OCI-M2 (cell line): ENCODE results near the gene CTSD.

ENCODE experiments used
- DNase-seq: peaks from one replicate; lab custom pipeline; 2025; ENCODE audit not compliant: unreplicated experiment; lab: John Stamatoyannopoulos, UW

The CTSD gene

DNA sequence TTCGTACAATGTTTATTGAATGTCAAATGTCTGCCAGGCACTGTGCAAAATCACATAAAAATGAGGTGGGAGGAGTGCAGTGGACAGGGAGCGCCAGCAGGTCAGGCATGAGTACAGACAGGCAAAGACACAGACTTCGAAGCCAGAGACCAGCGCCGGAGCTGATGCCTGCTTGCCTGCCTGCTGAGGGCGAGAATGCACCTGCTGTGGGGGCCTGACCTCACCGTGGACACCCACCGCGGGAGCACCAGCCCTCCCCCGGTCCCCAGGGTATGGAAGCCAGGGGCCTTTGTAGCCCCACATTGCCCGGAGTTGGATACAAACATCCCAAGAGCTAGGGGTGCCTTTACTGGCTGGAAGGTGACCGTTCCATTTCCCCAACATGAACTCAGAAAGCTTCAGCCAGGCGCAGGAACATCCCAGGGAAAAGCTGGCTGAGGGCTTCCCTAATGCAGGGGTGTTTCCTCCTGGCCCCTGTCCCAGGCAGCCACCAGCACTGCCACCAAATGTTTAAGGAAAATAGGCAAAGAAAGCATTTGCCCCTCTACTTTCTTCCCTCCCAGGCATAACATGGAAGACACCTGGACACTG is 31.2 kb downstream of the CTSD start:
- no peak for DNase-seq

DNA sequence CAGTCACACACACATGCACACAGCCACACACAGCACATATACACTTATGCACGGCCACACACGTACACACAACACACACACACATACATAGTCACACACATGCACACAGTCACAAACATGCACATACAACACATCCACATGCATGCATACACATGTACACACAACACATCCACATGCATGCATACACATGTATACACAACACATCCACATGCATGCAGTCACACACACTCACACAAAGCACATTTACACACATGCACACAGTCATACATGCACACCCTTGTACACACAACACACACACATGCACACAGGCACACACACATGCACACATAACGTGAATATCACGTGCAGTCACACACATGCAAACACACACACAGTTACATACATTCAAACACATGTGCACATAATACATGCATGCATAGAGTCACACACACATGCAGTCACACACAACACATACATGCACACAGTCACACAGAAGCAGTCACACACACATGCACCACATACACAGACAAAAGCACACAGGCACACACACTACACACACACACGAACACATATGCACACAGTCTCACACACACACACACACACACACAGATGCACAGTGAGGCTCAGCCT is 32.2 kb downstream of the CTSD start:
- DNase-seq: no peak

DNA sequence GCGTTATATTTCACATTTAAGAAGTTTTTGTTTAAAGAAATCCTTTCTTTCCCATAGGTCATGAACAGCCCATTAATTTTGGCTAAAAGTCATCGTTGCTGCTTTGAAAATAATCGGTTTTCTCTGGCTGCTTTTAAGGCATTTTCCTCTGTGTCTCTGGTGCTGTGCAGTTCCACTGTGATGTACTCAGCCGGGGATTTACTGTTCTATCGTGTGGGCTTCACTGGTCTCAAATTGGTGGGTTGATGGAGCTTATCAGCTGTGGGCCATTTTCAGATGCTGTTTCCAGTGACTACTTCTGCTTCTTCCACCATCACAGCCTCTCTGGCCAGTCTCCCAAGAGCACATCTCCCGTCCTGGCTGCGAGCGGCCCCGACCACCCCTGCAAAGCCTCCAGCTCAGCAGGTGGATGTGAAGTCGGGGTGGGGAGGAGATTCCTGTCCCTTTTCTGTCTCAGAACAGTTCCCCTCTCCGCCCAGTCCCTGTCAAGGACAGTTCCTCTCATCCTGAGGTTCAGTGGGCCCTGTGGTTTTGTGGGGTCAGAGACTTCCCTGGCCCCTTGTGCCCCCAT is 33.6 kb downstream of the CTSD start:
- no peak for DNase-seq

DNA sequence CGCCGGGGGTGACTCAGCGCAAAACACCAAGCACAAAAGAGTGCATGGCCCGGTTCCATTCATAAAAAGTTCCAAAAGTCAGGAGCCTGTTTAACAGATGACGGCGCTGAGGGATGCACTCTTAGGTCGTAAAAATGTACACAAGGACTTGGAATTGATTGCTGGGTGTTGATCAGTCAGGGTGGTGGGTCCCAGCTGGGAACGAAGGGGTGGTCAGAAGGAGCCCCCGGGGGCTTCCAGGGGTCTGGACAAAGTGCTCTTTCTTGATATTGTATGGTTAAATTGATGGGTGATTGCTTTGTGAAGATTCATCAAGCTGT is 34.1 kb downstream of the CTSD start:
- no peak for DNase-seq

DNA sequence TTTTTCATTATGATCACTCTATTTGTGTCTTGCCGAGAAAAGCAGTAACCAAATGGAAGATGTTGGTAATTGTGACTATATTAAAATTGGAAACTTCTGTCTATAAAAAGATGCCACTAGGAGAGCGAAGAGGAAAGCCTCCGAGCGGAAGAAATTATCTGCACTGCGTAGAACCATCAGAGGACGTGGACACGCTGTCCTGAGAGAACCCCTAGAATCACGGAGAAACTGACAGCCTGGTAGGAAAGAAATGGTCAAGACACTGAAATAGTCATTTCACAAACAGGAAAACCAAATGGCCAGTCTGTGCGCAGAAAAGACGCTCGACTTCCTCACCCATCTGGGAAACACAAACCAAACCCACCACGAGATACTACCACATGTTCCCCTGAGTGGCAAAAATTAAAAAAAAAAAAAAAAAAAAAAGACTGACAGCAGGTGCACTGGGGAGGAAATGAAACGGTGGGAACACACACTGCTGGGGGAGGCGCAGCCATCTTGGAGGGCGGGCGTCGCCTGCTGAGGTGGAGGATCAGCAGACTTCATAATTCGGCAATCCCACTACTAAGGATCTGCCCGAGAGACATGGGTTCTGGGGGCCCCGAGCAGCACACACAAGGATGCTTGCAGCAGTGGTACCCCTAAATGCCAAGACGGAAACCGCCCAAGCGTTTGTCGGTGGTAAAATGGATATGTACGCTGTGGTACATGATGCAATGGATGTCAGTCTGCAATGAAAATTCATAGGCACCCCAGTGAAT is 34.6 kb downstream of the CTSD start:
- DNase-seq: no peak

DNA sequence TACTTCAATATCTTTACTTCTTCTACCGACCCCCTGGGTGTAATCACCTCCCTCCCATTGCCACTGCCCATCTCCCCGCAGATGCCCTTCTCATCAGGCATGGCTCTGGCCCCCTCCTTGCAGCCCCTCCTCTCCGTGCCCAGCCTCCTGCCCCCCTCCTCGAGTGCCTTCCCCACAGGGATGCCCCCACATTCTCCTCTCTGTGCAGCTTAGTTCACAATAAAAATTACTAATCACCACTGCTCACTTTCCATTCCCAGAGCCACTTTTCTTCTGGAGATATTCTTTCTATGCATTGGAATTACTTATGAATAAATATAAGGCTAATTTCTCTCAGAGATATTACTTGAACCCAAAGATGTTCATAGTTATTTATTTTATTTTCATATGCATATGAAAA is 35.4 kb downstream of the CTSD start:
- no peak for DNase-seq

DNA sequence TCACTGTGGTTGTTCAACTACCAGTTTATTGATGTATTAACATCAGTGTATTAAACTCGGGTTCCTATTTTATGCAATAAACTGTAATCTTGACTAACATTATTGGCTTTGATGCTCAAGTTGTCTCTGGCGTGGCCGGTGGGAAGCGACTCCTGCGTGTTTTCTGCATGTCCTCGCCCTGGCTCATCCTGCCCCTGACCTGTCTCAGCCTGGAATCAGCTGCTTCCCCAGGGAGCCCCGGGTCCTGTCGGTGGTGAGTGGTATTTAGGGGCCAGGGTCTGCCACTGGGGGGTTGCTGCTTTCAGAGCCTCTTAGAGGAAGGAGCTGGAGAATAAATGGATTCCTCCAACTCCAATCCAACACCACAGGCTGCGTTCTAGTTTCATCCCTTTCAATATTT is 35.9 kb downstream of the CTSD start:
- DNase-seq: no peak

DNA sequence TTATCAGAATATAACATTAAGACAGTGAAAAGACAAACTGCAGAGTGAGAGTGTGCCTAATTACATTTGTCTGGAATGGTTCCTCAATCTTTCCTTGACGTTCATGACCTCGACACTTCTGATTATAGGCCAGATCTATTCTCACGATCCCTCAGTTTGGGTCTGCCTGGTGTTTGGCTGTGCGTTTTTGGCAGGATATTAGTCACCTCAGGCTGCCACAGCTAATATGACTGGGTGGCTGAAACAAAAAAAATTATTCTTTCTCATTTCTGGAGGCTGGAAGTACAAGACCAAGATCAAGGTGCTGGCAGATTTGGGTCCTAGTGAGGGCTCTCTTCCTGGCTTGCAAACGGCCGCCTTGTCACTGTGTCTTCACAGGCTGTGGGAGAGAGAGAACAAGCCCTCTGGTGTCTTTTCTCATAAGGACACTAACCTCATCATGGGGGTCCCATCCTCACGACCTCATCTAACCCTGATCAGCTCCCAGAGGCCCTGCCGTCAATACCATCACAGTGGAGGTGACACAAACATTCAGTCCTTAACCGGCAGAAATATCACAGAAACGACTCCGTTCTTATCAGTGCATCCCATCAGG is 36.5 kb downstream of the CTSD start:
- no peak for DNase-seq

DNA sequence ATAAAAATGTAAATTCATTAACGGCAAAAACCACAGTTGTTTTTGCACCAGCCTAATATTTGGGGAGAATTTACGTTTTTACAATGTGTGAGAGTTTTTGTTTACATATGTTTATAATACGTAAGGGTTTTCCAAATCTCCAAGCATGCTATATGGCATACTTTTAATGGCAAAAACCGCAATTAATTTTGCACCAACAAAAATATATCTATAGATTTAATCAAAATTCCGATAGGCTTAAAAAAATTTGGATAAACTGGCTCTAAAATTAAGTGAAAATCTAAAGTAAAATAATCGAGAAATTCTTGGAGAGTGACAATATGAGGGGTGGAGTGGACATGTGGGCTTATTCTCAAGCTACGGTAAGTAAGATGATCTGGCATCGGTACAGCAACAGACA is 43.9 kb downstream of the CTSD start:
- DNase-seq: no peak

DNA sequence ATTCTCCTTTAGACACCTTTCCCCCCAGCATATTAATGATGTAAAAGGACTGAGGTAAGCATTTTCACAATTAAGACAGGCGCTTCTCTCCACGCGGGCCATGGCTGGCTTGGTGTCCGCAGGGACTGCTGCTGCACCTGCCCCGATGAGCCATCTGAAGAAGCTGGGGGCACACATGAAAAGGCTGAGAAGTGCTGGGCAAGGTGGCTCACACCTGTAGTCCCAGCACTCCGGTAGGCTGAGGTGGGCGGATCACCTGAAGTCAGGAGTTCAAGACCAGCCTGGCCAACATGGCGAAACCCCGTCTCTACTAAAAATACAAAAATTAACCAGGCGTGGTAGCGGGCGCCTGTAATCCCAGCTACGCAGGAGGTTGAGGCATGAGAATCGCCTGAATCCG is 45.4 kb downstream of the CTSD start:
- no peak for DNase-seq

DNA sequence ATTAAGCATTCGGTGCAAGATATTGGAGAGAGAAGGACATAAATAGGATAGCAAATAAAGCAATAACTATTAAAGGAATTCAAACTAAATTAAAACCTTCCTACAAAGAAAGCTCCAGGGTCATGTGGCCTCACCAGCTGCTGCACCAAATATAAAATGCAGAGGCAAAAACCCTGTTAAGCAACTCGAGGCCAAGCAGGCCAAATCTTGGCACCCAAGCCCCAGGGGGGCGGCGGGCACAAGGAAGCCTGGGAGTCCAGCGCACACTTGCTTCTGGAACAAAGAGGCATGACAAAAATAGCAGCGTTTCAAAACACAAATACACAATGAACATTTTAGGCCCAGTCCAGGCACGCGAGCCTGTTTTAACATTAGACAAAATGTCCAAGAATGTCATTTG is 46.0 kb downstream of the CTSD start:
- DNase-seq: no peak

DNA sequence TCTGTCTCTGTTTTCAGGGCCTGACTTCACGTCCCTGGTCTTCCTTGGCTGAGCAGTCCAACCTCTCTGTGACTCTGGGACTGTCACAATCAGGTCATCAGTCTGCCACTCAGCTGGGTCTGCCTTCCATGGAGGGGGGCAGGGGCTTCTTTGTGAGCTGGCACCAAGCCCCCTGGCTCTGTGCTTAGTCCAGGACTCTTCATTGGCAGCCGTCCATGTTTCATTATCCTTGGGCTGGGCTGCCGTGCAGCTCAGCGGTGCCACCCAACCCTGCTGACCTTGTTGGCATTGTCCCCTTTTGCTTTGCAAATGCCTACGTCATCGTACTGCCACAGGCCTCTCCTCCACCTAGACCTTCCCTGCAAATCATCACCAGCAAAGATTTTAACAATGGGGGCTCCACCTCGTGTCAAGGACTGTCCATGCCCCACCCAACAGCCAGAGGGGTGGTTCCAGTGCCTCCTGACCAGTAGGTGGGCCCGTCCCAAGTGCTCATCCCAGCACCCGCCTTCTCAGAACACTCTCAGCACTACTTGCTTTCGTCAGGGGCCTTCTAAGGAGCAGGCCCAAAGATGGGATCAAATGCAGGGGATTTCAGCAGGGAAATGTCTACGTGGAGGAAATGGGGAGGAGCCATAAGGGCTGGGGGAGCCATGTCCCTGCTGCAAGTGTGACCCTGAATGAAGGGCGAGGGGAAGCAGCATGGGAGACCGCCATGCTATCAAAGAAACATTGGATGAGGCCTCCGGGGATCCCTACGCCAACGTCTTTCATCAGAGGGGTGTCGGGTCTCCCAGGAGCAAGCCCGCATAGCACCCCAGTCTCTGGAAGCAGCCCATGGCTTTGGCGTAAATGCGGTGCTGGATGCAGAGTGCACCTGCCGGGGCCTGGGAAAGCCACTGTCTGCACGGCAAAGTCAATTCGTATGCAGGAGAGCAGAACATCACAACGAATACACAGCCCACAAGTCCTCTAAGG is 48.5 kb downstream of the CTSD start:
- DNase-seq: no peak

DNA sequence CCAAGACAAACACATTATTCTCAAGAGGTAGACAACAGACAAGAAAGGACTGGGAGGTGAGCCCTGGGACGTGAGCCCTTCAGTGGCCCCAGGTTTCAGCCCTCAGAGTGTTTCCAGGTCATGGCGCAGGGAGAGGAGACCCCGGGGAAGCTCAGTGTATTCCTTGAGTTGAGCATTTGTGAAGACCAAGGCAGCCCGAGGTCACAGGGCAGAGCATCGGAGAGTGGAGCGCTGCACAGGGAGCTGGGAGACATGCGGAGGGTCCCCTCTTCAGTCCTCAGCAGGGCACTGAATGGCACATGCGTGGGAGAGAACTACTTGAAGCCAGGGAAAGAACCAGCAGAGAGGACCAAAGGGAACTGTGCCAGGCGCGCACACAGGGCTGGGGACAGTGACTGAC is 55.0 kb downstream of the CTSD start:
- DNase-seq: no peak

DNA sequence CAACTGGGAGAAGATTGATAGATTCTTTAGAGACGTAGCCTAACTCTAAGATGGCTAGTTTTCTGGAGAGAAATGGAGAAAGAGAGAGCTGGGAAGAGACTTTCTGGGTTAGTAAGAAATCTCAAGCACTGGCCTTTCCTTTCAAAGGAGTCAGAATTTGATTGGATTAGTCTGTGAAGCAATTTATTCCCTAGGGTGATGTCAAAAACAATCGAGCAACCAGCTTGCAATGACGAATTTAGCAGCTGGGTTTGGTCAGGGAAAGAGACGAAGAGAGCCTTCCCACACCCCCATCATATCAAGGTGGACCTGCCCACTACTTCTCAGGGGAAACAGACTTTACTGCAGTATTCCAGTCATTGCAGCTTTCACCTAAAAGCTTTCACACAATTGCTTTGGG is 56.0 kb downstream of the CTSD start:
- no peak for DNase-seq

DNA sequence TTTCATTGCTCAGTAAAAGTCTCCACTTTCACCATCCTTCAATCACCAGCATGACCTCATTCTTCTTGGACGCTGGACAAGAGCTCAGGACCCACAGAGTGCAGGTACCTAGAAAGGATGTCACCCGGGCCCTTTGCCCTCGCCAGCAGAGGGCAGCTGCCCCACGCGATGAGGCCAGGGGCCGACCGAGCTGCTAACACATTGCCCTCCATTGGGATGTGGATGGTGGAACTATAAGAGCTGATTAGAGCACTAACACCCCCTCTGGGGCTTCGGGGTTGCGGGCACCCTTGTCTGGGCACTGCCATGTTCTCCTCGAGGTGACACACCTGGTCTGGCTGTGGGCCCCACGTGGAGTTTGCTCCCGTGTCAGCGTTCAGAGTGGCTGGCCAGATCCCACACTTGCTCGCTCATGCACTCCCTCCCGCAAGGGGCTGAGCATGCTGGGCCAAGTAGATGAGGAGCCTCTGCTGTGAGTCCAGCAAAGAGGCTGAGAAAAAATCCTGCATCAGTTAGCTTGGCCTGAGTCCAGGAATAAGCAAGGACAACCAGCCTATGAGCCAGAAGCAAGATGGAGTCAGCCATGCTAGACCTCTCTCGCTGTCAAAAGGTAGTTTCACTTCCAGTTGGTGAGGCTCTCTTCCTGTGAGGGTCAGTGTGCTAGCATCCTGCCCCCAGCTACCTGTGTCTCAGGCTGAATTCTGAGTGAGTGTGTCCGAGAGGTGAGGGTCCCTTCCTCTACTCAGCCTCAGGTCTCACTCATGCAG is 56.9 kb downstream of the CTSD start:
- no peak for DNase-seq

DNA sequence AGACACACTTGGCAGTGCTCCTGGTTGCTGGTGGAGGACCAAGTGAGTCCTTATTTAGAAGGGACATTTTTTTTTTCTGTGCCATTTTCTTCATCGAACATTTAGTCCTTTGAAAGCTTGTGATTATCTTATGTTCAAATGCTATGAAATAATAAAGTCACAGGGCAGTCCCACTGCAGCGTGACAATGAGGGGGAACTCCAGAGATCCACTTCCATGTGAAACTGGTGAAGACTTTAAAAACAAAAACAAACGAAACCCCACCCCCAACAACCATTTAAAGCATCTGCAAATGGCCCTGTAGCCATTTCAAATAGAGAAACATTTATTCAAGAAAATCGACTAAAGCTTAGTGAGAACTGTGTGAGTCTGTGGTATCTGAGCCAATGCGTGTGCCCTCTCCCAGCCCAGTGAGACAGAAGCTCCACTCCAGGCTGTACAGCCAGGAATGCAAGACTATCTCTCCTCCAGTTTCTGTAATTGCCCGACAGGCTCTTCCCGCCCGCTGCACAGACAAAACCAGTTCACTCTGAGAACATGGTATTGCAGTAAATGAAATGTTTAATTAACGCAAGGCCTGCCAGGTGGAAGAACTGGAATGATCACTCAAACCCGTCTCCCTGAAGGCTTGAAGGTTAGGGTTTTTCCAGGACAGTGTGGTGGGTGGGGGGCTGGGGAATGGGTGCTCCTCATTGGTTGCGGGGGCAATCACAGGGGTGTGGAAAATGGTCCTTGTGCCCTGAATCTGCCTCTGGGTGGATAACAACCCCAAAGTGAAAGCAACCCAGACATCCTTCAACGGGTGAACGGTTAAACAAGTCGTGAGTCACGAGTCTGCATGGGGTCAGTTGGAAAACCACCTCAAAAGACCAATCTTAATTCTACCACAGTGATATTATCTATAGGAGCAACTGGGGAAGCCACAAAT is 58.3 kb downstream of the CTSD start:
- no peak for DNase-seq

DNA sequence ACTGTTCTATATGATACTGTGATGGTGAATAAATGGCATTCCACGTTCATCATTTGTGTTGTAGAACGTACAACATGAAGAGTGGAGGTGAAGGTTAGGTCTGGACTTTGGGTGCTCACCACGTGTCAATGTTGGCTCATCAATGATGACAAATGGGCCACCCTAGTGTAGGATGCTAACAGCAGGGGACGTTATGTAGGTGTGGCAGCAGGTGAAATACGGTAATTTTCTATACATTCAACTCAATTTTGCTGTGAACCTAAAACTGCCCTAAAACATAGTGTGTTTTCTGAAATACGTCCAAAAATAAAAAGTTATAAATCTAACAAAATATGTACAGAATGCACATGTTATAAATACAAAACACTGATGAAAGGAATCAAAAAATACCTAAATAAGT is 60.6 kb downstream of the CTSD start:
- no peak for DNase-seq
